K562 (cell line): ENCODE measurements around the gene LTB4R2. TPM values are rescaled to one million over a fixed set of nuclear protein-coding genes. Genes with fewer than 3 reads are reported as not detected.

Experiments
- ATAC-seq: fragments of 200-7000 bp; cut with Tn5 transposase; 3 replicates; pipeline ENCODE4 v1.9.1; 2020; ENCODE audit warnings: moderate library complexity
- BruUV-seq: library from RNA; stranded (reverse); fragments of 400-500 nt; replicated peaks from 2 replicates; lab custom pipeline; 2021; lab: Mats Ljungman, UMichigan
- CTCF ChIA-PET: fragments of 300-600 bp; formaldehyde crosslinking; extraction: SDS; loops from one replicate; lab custom pipeline; 2021; ENCODE audit warnings: low intra/inter-chr PET ratio; lab: Yijun Ruan, JAX
- POLR2A ChIA-PET: fragments of 300-600, 350-650 bp; sonication (Branson Sonifier 250); formaldehyde crosslinking; extraction: SDS; loops from one replicate; lab custom pipeline; 2021; ENCODE audit warnings: antibody characterized with exemption, inconsistent platforms; lab: Yijun Ruan, JAX
- DNase-seq, 4 experiments: peaks; one replicate each; pipeline versions ENCODE4 v3.0.0 to v3.0.0-alpha.2; 2011 to 2018; ENCODE audit warnings: low spot score in 3 of 4, mixed read lengths in 3 of 4; ENCODE audit errors: extremely low read depth in 1 of 4
- FAIRE-seq: peaks from 2 replicates; lab custom pipeline; 2011; peaks lifted over from hg19 to GRCh38; lab: Jason Lieb, UNC
- H2AFZ ChIP-seq: 2 replicates; pipeline ENCODE4 v1.6.0; 2011; ENCODE audit warnings: low read depth, low read length, control low read depth, inconsistent platforms
- H3K27ac ChIP-seq: fragments of 200-600 bp; 3 replicates; pipeline ENCODE4 v1.8.0; 2011; ENCODE audit warnings: low read depth, mild to moderate bottlenecking, control low read depth, inconsistent platforms, low read length, moderate library complexity, mixed read lengths; ENCODE audit errors: extremely low read depth
- H3K27me3 ChIP-seq, 2 experiments: fragments of 300-600 bp in 1 of 2; 2 replicates in 1 of 2; 3 replicates in 1 of 2; pipeline versions ENCODE4 v1.6.0 to v1.8.0; 2011; ENCODE audit warnings: inconsistent platforms in 2 of 2, low read length in 2 of 2, mild to moderate bottlenecking in 1 of 2, mixed read lengths in 1 of 2, moderate library complexity in 1 of 2; ENCODE audit not compliant: control insufficient read depth in 2 of 2, insufficient read depth in 2 of 2
- H3K36me3 ChIP-seq: fragments of 300-600 bp; 3 replicates; pipeline ENCODE4 v1.8.0; 2011; ENCODE audit warnings: mild to moderate bottlenecking, low read length, inconsistent platforms; ENCODE audit not compliant: control insufficient read depth, insufficient read depth
- H3K4me1 ChIP-seq, 2 experiments: fragments of 200-600 bp in 1 of 2; replicated peaks in 1 of 2; 2 replicates in 1 of 2; 3 replicates in 1 of 2; pipeline versions ENCODE4 v1.5.1 to v1.8.0; 2011; ENCODE audit warnings: inconsistent platforms in 2 of 2, low read length in 2 of 2, mild to moderate bottlenecking in 1 of 2, mixed read lengths in 1 of 2, moderate library complexity in 1 of 2; ENCODE audit not compliant: control insufficient read depth in 2 of 2, insufficient read depth in 2 of 2
- H3K4me2 ChIP-seq: 2 replicates; pipeline ENCODE4 v1.6.1; 2011; ENCODE audit warnings: low read length, control low read depth, inconsistent platforms, mixed read lengths; ENCODE audit not compliant: insufficient read depth
- H3K4me3 ChIP-seq: fragments of 200-600 bp; sonication (generic), shearing (Covaris generic); 2 replicates; pipeline ENCODE4 v1.5.1; 2016; ENCODE audit warnings: control low read depth, inconsistent platforms
- H3K79me2 ChIP-seq: fragments of 200-600 bp; 3 replicates; pipeline ENCODE4 v1.8.0; 2011; ENCODE audit warnings: low read length, inconsistent platforms; ENCODE audit not compliant: control insufficient read depth, insufficient read depth
- H3K9ac ChIP-seq, 2 experiments: 2 replicates each; pipeline versions ENCODE4 v1.6.0 to v1.6.1; 2011; ENCODE audit warnings: low read depth in 2 of 2, low read length in 2 of 2, control low read depth in 1 of 2, inconsistent platforms in 1 of 2, mild to moderate bottlenecking in 1 of 2, mixed read lengths in 1 of 2; ENCODE audit not compliant: insufficient read depth in 1 of 2
- H3K9me1 ChIP-seq: one replicate; pipeline ENCODE4 v1.6.0; 2011; ENCODE audit warnings: inconsistent platforms, mild to moderate bottlenecking, low read length, moderate library complexity; ENCODE audit not compliant: control insufficient read depth, insufficient read depth
- H3K9me3 ChIP-seq: replicated peaks from 2 replicates; pipeline ENCODE4 v1.5.1; 2011; ENCODE audit warnings: low read depth, low read length, inconsistent platforms; ENCODE audit not compliant: control insufficient read depth, insufficient read depth
- H4K20me1 ChIP-seq: replicated peaks from 2 replicates; pipeline ENCODE4 v1.6.1; 2011; ENCODE audit warnings: low read length, inconsistent platforms, mixed read lengths; ENCODE audit not compliant: control insufficient read depth, insufficient read depth
- CLOCK ChIP-seq: fragments of 250-450 bp; sonication (Bioruptor Pico); IDR thresholded peaks from 2 replicates; pipeline ENCODE4 v1.4.0; 2020; ENCODE audit warnings: mild to moderate bottlenecking, moderate library complexity, borderline replicate concordance
- IFI16 ChIP-seq: fragments of 250-450 bp; sonication (Bioruptor Pico); IDR thresholded peaks from 2 replicates; pipeline ENCODE4 v2.1.2; 2022; ENCODE audit warnings: mild to moderate bottlenecking, inconsistent platforms
- KDM2B ChIP-seq: fragments of 250-450 bp; sonication (Bioruptor Pico); IDR thresholded peaks from 2 replicates; pipeline ENCODE4 v1.8.0; 2021; ENCODE audit warnings: mild to moderate bottlenecking, moderate library complexity
- RAD51 ChIP-seq: fragments of 450-650 bp; IDR thresholded peaks from 2 replicates; pipeline ENCODE4 v1.7.1; 2016; ENCODE audit warnings: low read depth, mild to moderate bottlenecking, borderline replicate concordance
- RBM39 ChIP-seq: fragments of 200-400 bp; formaldehyde crosslinking; optimal IDR thresholded peaks from 2 replicates; pipeline ENCODE3; 2018; ENCODE audit warnings: low read depth, low read length
- ZBTB40 ChIP-seq, 2 experiments: fragments of 450-650 bp in 1 of 2; sonication (generic) in 1 of 2; formaldehyde crosslinking in 1 of 2; IDR thresholded peaks; 2 replicates each; pipeline versions ENCODE4 v1.7.1 to v1.9.0; 2016 to 2022; ENCODE audit warnings: inconsistent platforms in 1 of 2, mild to moderate bottlenecking in 1 of 2, missing genetic modification reagents in 1 of 2
- ZNF384 ChIP-seq: IDR thresholded peaks from 2 replicates; pipeline ENCODE4 v1.6.1; 2012; ENCODE audit warnings: low read depth, low read length, improper control_type of control experiment
- ZNF408 ChIP-seq: fragments of 250-450 bp; sonication (Bioruptor Pico); IDR thresholded peaks from 2 replicates; pipeline ENCODE4 v1.4.0; 2020; ENCODE audit warnings: low read depth, mild to moderate bottlenecking, moderate library complexity
- ZNF668 ChIP-seq: fragments of 250-450 bp; sonication (Bioruptor Pico); IDR thresholded peaks from 2 replicates; pipeline ENCODE4 v1.8.0; 2022; ENCODE audit warnings: mild to moderate bottlenecking, inconsistent platforms
- ZNF77 ChIP-seq: fragments of 250-450 bp; sonication (Bioruptor Pico); IDR thresholded peaks from 2 replicates; pipeline ENCODE4 v1.5.0; 2020
- WGBS: fragments of 100-300 bp; shearing (Covaris generic); methylation state at CpG from one replicate; pipeline ENCODE4 v1.1.6; 2016; ENCODE audit warnings: low coverage, mixed read lengths; ENCODE audit not compliant: insufficient coverage; ENCODE audit errors: missing lambda C conversion rate; 5-methylcytosine and 5-hydroxymethylcytosine counted together
- in situ Hi-C: fragments of 300-500 bp; cut with MboI; formaldehyde crosslinking; loops from 4 replicates; pipeline ENCODE4 v1.15.0; 2018; ENCODE audit warnings: inconsistent platforms, mixed read lengths
- intact Hi-C: fragments of 100-400 bp; cut with micrococcal nuclease; formaldehyde crosslinking; loops from 2 replicates; pipeline ENCODE4 v1.14.2; 2022
- polyA plus RNA-seq, 8 experiments: library from polyadenylated mRNA; depleted of rRNA in 4 of 8; stranded (reverse) in 5 of 8; unstranded in 3 of 8; fragments of >200 nt; fragmentation: Nextera tagmentation in 2 of 8; fragmentation: Illumina TruSeq in 1 of 8; extraction: Ambion mirVana in 2 of 8; extraction: Trizol in 1 of 8; gene quantifications; 2 replicates each; pipeline versions ENCODE4 v1.2.1 to v1.2.3, GENCODE V29; 2011 to 2014; ENCODE audit warnings: inconsistent platforms in 1 of 8, missing spikeins in 1 of 8
- total RNA-seq, 7 experiments: library from RNA; depleted of rRNA in 6 of 7; stranded (reverse); fragments of >200 nt in 6 of 7; fragmentation: Illumina TruSeq in 2 of 7; extraction: Trizol in 2 of 7; gene quantifications; 2 replicates each; pipeline versions ENCODE4 v1.2.1 to v1.2.3, GENCODE V29; 2011 to 2021; ENCODE audit warnings: low replicate concordance in 1 of 7

The LTB4R2 gene
- total and polyA plus RNA-seq, 9 of the 15 experiments (the other 6 are each of a cell fraction or from before 2014, with no cell fraction given) = 0.03 to 11.6 (median 2.8) TPM; not detected in 1

DNA sequence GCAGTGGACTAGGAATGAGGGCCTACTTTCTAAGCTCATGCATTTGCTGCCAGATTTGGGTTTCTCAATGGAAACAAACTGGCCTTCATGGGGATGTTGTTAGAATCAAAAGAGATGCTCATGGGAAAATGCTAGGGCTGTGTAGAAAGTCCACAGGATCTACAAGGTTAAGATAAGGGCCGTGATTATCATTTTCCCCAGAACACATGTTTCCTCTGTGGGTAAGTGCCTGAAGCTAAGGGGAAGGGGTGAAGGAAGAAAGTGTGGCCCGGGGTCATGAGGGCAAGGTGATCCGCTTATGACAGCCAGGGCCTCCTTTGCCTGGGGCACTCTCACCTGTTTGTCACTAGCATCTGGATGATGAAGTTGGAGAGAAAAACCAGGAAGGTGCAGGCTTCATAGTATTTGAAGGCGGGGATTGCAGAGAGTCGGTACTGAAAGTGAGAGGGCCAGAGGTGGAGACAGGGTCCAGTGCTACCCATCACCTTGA, 15.1 kb downstream of the LTB4R2 start:
- POLR2A ChIA-PET = interaction anchor here (0.6 kb wide), 2 partner anchors 11 to 193 kb away, joined by 3 to 5 read pairs; no protein-coding TSS in a partner anchor
- DNase-seq = no peak
- Histone ChIP-seq H3K4me1 (peaks cover 0 to 9% of the 10 kb centered on the region in 2 experiments; a peak in 4 of 5 replicates), H3K4me2 (no peak overlapping the region), H2AFZ (no peak overlapping the region), H3K36me3 (no peaks in the 10 kb centered on the region), H3K27ac (no peak overlapping the region), H3K9me1 (no peaks in the 10 kb centered on the region), H3K9ac (no peak overlapping the region), H3K79me2 (no peaks in the 10 kb centered on the region), H3K27me3 (no peaks in the 10 kb centered on the region), H3K4me3 (no peak overlapping the region), H4K20me1 (no peaks in the 10 kb centered on the region), H3K9me3 (no peaks in the 10 kb centered on the region)
- in situ Hi-C loops (loop anchor here (25.0 kb wide), 1 partner anchor 362 kb away; no protein-coding TSS in a partner anchor), intact Hi-C loops (no loop called here)
- no peak for FAIRE-seq
- no TSS peak for BruUV-seq
- CTCF ChIA-PET = no interaction called here
- WGBS = 38% methylated on average over 4 of the region's 5 CpGs
- no peak for ATAC-seq
- TF ChIP-seq ZNF77 (CRISPR knock-in tag) = no peak
- no peak for TF ChIP-seq RBM39
- no peak for TF ChIP-seq RAD51
- TF ChIP-seq ZNF408 (CRISPR knock-in tag) = no peak
- no peak for TF ChIP-seq CLOCK
- TF ChIP-seq KDM2B (CRISPR knock-in tag) = no peak
- no peak for TF ChIP-seq ZNF384
- no peak for TF ChIP-seq IFI16 (CRISPR knock-in tag)
- TF ChIP-seq ZBTB40 (IDR thresholded peaks at IDR 0.05) = no peak
- no peak for TF ChIP-seq ZBTB40 (CRISPR knock-in tag; IDR thresholded peaks at IDR 0.05)
- no peak for TF ChIP-seq ZNF668 (CRISPR knock-in tag)
